ENCODE measurements around the gene PDZD2. TPM values are rescaled to one million over a fixed set of nuclear protein-coding genes. Genes with fewer than 3 reads are reported as not detected.
"Not testable (repeated sequence)": the region's sequence is repeated elsewhere in the genome, so short reads cannot be mapped to it uniquely, and the experiment has no call there.

Gene PDZD2
- total RNA-seq, 2 donors from 2014 or later, result 1.4 to 3.0 TPM

- no peaks in the 10 kb centered on the region for H3K27me3 Mint-ChIP-seq
- DNase-seq (no peak), ATAC-seq (no peak)
- no peak overlapping the region for H3K27ac Mint-ChIP-seq
- no peaks in the 10 kb centered on the region for H3K36me3 Mint-ChIP-seq (ENCODE audit: low read depth)
- H3K9me3 ChIP-seq (ENCODE audit: control insufficient read depth, low read length, poor library complexity, severe bottlenecking), result no peaks in the 10 kb centered on the region
- H3K4me3 Mint-ChIP-seq, result no peak overlapping the region
- H3K4me1 Mint-ChIP-seq, result no peaks in the 10 kb centered on the region
Observed at GRCh38 chr5:31711935-31712592, 73.1 kb downstream of the PDZD2 start.

DNA sequence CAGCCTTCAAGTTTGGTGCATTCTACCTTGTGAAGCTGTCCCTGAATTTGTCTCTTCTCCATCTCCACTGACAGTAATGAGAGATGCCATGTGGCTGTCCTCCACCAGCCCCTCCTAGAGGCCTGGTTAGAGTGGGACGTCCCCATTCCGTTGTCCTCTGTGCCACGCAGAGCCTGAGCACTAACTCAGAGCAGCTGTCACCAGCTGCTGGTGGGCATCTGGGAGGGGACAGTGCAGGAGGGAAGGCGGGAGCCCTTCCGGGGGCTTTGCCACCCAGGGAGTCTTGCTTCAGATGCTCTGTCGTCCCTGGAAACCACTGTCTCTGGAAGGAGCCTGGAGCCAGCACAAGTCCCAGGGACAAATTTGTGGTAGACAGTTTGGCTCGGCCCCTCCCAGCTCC, 78.6 kb downstream of the PDZD2 start:
- ATAC-seq, result no peak
- Mint-ChIP-seq H3K36me3 (ENCODE audit: low read depth) (no peaks in the 10 kb centered on the region), H3K27me3 (no peaks in the 10 kb centered on the region), H3K27ac (peak overlapping the region; percentile 3), H3K4me1 (peaks cover 3% of the 10 kb centered on the region), H3K4me3 (no peak overlapping the region)
- no peaks in the 10 kb centered on the region for H3K9me3 ChIP-seq (ENCODE audit: control insufficient read depth, low read length, poor library complexity, severe bottlenecking)
- no peak for DNase-seq

DNA sequence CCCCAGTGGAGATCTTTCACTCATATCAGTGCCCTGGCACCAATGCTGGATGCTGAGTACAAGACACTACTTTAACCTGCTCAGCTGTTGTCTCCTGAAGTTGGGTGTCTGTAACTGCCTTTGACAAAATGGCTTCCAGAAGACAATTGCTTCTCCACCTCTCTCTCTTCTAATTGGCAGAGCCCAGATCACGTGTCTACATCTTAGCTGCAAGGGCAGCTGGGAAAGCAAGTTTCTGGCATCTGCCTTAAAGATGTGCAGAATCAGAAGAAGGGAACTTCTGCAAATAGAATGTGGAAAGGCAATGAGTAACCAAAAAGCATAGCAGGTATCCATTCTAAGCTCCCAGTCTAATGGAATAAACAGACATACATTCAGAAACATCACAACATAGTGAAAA, 81.1 kb downstream of the PDZD2 start:
- no peaks in the 10 kb centered on the region for H3K9me3 ChIP-seq (ENCODE audit: control insufficient read depth, low read length, poor library complexity, severe bottlenecking)
- Mint-ChIP-seq H3K27me3 (no peaks in the 10 kb centered on the region), H3K4me1 (peaks cover 3% of the 10 kb centered on the region), H3K36me3 (ENCODE audit: low read depth) (no peaks in the 10 kb centered on the region), H3K27ac (no peak overlapping the region), H3K4me3 (no peak overlapping the region)
- DNase-seq, result no peak
- no peak for ATAC-seq

GRCh38 chr5:31720811-31721345, 81.9 kb downstream of the PDZD2 start:
- no peaks in the 10 kb centered on the region for H3K9me3 ChIP-seq (ENCODE audit: control insufficient read depth, low read length, poor library complexity, severe bottlenecking)
- Mint-ChIP-seq H3K4me1 (peaks cover 3% of the 10 kb centered on the region), H3K36me3 (ENCODE audit: low read depth) (no peaks in the 10 kb centered on the region), H3K4me3 (no peak overlapping the region), H3K27me3 (no peaks in the 10 kb centered on the region), H3K27ac (no peak overlapping the region)
- ATAC-seq, result no peak
- no peak for DNase-seq

GRCh38 chr5:31722111-31722510, 83.2 kb downstream of the PDZD2 start:
- Mint-ChIP-seq H3K36me3 (ENCODE audit: low read depth) (no peaks in the 10 kb centered on the region), H3K27me3 (no peaks in the 10 kb centered on the region), H3K4me1 (peaks cover 3% of the 10 kb centered on the region), H3K27ac (no peak overlapping the region), H3K4me3 (no peak overlapping the region)
- no peaks in the 10 kb centered on the region for H3K9me3 ChIP-seq (ENCODE audit: control insufficient read depth, low read length, poor library complexity, severe bottlenecking)
- no peak for DNase-seq
- no peak for ATAC-seq

DNA sequence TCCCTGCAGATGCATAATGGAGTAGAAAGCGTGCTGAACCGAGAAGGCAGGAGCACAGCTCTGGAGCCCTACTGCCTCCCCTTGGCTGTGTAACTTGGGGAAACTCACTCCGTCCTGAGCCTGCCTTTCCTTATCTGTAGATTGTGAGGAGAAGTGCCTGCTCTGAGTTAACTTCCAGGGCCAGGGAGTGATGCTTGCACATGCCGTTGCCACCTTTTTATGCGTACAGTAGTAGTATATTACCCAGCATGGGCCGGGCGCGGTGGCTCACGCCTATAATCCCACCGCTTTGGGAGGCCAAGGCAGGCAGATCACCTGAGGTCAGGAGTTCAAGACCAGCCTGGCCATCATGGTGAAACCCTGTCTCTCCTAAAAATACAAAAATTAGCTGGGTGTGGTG, 87.1 kb downstream of the PDZD2 start:
- no peaks in the 10 kb centered on the region for H3K9me3 ChIP-seq (ENCODE audit: control insufficient read depth, low read length, poor library complexity, severe bottlenecking)
- DNase-seq, result no peak
- Mint-ChIP-seq H3K4me1 (peaks cover 3% of the 10 kb centered on the region), H3K4me3 (no peak overlapping the region), H3K27ac (no peak overlapping the region), H3K27me3 (no peaks in the 10 kb centered on the region), H3K36me3 (ENCODE audit: low read depth) (no peaks in the 10 kb centered on the region)
- no peak for ATAC-seq

GRCh38 chr5:31726952-31727351, 88.0 kb downstream of the PDZD2 start:
- Mint-ChIP-seq H3K36me3 (ENCODE audit: low read depth) (no peaks in the 10 kb centered on the region), H3K27me3 (no peaks in the 10 kb centered on the region), H3K4me3 (no peak overlapping the region), H3K4me1 (peaks cover 10% of the 10 kb centered on the region), H3K27ac (no peak overlapping the region)
- DNase-seq (no peak), ATAC-seq (no peak)
- H3K9me3 ChIP-seq (ENCODE audit: control insufficient read depth, low read length, poor library complexity, severe bottlenecking), result no peaks in the 10 kb centered on the region

DNA sequence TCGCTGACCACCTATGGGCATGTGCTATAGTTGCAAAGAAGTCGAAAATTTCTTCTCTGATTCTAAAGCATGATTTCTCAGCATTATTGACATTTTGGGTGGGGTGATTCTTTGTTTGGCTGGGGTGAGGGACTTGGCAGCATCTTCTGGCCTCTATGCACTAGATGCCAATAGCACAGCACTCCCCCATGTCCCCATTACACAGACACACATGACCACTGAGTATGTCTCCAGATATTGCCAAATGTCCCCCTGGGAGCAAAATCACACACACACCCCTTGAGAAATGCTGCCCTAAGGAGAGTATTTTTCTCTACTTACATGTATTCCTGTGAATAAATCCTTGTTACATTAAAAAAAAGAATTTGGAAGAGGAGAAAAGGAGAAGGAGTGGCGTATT, 89.1 kb downstream of the PDZD2 start:
- H3K27ac Mint-ChIP-seq, result no peak overlapping the region
- H3K9me3 ChIP-seq (ENCODE audit: control insufficient read depth, low read length, poor library complexity, severe bottlenecking), result no peaks in the 10 kb centered on the region
- no peaks in the 10 kb centered on the region for H3K36me3 Mint-ChIP-seq (ENCODE audit: low read depth)
- H3K4me1 Mint-ChIP-seq, result peaks cover 14% of the 10 kb centered on the region
- no peak overlapping the region for H3K4me3 Mint-ChIP-seq
- no peak for DNase-seq
- no peak for ATAC-seq
- no peaks in the 10 kb centered on the region for H3K27me3 Mint-ChIP-seq

DNA sequence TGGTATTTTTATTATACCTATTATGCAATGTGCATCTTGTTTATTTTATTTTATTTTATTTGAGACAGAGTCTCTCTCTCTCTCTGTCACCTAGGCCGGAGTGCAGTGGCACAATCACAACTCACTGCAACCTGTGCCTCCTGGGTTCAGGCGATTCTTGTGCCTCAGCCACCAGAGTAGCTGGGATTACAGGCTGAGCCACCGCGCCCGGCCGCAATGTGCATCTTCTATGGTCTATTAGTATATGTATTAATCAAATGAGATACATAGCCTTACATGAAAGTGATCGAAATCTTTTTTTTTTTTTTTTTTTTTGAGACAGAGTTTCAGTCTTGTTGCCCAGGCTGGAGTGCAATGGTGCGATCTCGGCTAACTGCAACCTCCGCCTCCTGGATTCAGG, 89.9 kb downstream of the PDZD2 start:
- not testable (repeated sequence) for H3K4me3 Mint-ChIP-seq; H3K36me3 Mint-ChIP-seq (ENCODE audit: low read depth); H3K27ac Mint-ChIP-seq; ATAC-seq; DNase-seq; H3K27me3 Mint-ChIP-seq; H3K9me3 ChIP-seq (ENCODE audit: control insufficient read depth, low read length, poor library complexity, severe bottlenecking)
- H3K4me1 Mint-ChIP-seq, result peaks cover 14% of the 10 kb centered on the region

DNA sequence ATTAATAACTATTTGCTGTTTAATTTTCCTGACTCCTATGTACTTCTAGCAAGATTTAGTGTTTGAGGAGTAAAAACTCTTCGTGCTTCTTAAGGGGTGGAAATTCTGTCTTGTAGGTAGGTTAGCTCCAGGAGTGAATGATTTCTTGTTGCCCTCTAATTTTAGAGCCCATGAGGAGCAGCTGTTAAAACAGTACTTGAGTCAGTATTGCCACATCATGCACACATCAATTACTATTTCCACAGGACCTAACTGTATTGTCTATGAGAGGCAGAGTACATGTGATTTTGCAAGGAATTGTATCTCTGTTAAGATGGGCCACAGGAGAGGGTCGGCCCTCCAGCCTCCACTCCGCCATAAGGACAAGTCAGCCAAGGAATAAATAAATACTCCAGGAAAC, 91.2 kb downstream of the PDZD2 start:
- Mint-ChIP-seq H3K4me1 (peaks cover 14% of the 10 kb centered on the region), H3K27ac (peak overlapping the region; percentile 92), H3K36me3 (ENCODE audit: low read depth) (no peaks in the 10 kb centered on the region), H3K4me3 (no peak overlapping the region), H3K27me3 (no peaks in the 10 kb centered on the region)
- H3K9me3 ChIP-seq (ENCODE audit: control insufficient read depth, low read length, poor library complexity, severe bottlenecking), result no peaks in the 10 kb centered on the region
- DNase-seq (no peak), ATAC-seq (no peak)

DNA sequence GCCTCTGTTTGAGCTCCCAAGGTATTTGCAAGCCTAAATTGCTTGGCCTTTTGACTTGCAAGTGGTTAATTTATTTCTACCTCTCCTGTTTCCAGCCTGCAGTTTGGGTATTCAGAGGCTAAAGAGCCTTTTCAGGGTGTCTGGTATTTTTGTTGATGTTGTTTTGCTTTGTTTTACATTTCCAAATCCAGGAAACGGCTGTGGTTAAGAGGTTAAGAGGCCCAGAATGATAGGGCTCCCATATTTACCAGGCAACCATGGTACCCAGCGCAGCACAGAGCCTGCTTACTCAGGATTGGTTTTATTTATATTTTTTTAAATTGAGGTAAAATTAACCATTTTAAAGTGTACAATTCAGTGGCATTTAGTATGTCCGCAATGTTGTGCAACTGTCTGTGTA, 92.1 kb downstream of the PDZD2 start:
- peak; percentile 86 for ATAC-seq
- H3K4me1 Mint-ChIP-seq, result peaks cover 14% of the 10 kb centered on the region
- no peaks in the 10 kb centered on the region for H3K27me3 Mint-ChIP-seq
- H3K9me3 ChIP-seq (ENCODE audit: control insufficient read depth, low read length, poor library complexity, severe bottlenecking), result no peaks in the 10 kb centered on the region
- H3K4me3 Mint-ChIP-seq, result no peak overlapping the region
- no peaks in the 10 kb centered on the region for H3K36me3 Mint-ChIP-seq (ENCODE audit: low read depth)
- no peak for DNase-seq
- H3K27ac Mint-ChIP-seq, result peak overlapping the region; percentile 92

- H3K27ac Mint-ChIP-seq, result peak overlapping the region; percentile 92
Observed at GRCh38 chr5:31731710-31732301, 92.9 kb downstream of the PDZD2 start.

DNA sequence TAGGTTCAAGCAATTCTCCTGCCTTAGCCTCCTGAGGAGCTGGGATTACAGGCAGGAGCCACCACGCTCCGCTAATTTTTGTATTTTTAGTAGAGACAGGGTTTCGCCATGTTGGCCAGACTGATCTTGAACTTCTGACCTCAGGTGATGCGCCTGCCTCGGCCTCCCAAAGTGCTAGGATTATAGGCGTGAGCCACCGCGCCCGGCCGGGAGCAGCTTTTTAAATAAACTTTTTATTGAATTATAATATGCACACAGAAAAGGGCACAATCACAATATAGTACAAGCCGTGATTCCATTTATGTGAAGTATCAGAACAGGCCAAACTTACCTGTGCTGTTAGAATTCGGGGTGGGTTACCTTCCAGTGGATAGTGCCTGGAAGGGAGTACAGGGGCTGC, 93.9 kb downstream of the PDZD2 start:
- not testable (repeated sequence) for H3K27me3 Mint-ChIP-seq; H3K36me3 Mint-ChIP-seq (ENCODE audit: low read depth); DNase-seq; H3K9me3 ChIP-seq (ENCODE audit: control insufficient read depth, low read length, poor library complexity, severe bottlenecking); H3K4me3 Mint-ChIP-seq; ATAC-seq
- Mint-ChIP-seq H3K4me1 (peaks cover 14% of the 10 kb centered on the region), H3K27ac (peak overlapping the region; percentile 92)

More at GRCh38 chr5:31731710-31732301, 92.9 kb downstream of the PDZD2 start:
- peaks cover 14% of the 10 kb centered on the region for H3K4me1 Mint-ChIP-seq
- ATAC-seq, result peak; percentile 58
- H3K9me3 ChIP-seq (ENCODE audit: control insufficient read depth, low read length, poor library complexity, severe bottlenecking), result no peaks in the 10 kb centered on the region
- DNase-seq, result no peak
- H3K36me3 Mint-ChIP-seq (ENCODE audit: low read depth), result no peaks in the 10 kb centered on the region
- H3K4me3 Mint-ChIP-seq, result peak overlapping the region; percentile 19
- no peaks in the 10 kb centered on the region for H3K27me3 Mint-ChIP-seq

DNA sequence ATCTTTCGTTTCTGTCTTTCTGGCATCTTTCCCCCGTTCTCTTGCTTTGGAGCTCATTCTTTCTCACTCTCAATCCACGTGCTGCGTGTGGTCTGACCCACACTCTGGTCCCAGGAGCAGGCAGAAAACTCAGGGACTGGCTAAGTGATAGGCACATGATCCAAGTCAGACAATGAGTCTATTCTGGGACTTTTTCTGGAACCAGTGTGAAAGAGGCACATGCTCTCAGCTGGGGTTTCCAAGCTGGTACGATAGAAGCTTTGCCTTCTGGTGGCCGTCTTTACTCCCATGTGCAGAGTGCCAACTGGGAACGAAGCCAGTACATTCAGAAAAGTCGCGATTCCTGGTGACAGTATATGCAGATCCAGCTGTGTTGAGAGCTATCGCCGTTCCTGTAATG, 94.4 kb downstream of the PDZD2 start:
- H3K27ac Mint-ChIP-seq, result peak overlapping the region; percentile 92

More for the DNA sequence above, 94.4 kb downstream of the PDZD2 start:
- ATAC-seq (no peak), DNase-seq (no peak)
- Mint-ChIP-seq H3K4me1 (peaks cover 14% of the 10 kb centered on the region), H3K36me3 (ENCODE audit: low read depth) (no peaks in the 10 kb centered on the region), H3K4me3 (no peak overlapping the region), H3K27me3 (no peaks in the 10 kb centered on the region)
- H3K9me3 ChIP-seq (ENCODE audit: control insufficient read depth, low read length, poor library complexity, severe bottlenecking), result no peaks in the 10 kb centered on the region
